ENCODE results near the gene RASAL3.

- TF ChIP-seq CTCF (IDR thresholded peaks at IDR 0.05) (no peak), POLR2A (IDR thresholded peaks at IDR 0.05) (no peak)
These were observed 10.2 kb downstream of the RASAL3 start for GRCh38 chr19:15453906-15454860.
